HepG2 (cell line): Measurements from ENCODE around the gene TRNP1.

Experiments used
- CEBPG ChIP-seq: IDR thresholded peaks from 2 replicates; pipeline ENCODE4 v1.6.1; 2016
- GATAD1 ChIP-seq: IDR thresholded peaks from 2 replicates; pipeline ENCODE4 v1.6.1; 2016; ENCODE audit warnings: missing genetic modification reagents, missing compliant biosample characterization
- HCFC1 ChIP-seq: fragments of 150-350 bp; IDR thresholded peaks from 2 replicates; pipeline ENCODE4 v1.6.1; 2014; ENCODE audit warnings: low read depth, low read length
- HNRNPH1 ChIP-seq: fragments of 200-400 bp; formaldehyde crosslinking; optimal IDR thresholded peaks from 2 replicates; pipeline ENCODE3; 2017; ENCODE audit warnings: mild to moderate bottlenecking, low read depth, low read length
- JUNB ChIP-seq: sonication (generic); formaldehyde crosslinking; IDR thresholded peaks from 2 replicates; pipeline ENCODE4 v1.8.0; 2022; ENCODE audit warnings: missing genetic modification reagents, mild to moderate bottlenecking, borderline replicate concordance
- MAX ChIP-seq: IDR thresholded peaks from 2 replicates; pipeline ENCODE4 v1.6.1; 2012; ENCODE audit warnings: inconsistent platforms
- MAZ ChIP-seq, 2 experiments: sonication (generic) in 1 of 2; formaldehyde crosslinking in 1 of 2; IDR thresholded peaks; 2 replicates each; pipeline versions ENCODE4 v1.5.0 to v1.6.1; 2012 to 2020; ENCODE audit warnings: low read depth in 2 of 2, mild to moderate bottlenecking in 2 of 2, borderline replicate concordance in 1 of 2, improper control_type of control experiment in 1 of 2, low read length in 1 of 2, missing genetic modification reagents in 1 of 2, moderate library complexity in 1 of 2
- PRDM10 ChIP-seq: sonication (generic); formaldehyde crosslinking; IDR thresholded peaks from 2 replicates; pipeline ENCODE4 v1.4.0; 2020; ENCODE audit warnings: low read depth, missing genetic modification reagents
- SMAD9 ChIP-seq: sonication (generic); formaldehyde crosslinking; IDR thresholded peaks from 2 replicates; pipeline ENCODE4 v1.5.1; 2020; ENCODE audit warnings: mild to moderate bottlenecking, missing genetic modification reagents
- SRF ChIP-seq: IDR thresholded peaks from 2 replicates; pipeline ENCODE4 v1.6.1; 2011; ENCODE audit warnings: mild to moderate bottlenecking, low read depth, low read length, moderate library complexity
- XRCC5 ChIP-seq: fragments of 200-400 bp; formaldehyde crosslinking; optimal IDR thresholded peaks from 2 replicates; pipeline ENCODE3; 2017; ENCODE audit warnings: mild to moderate bottlenecking, low read length
- ZNF18 ChIP-seq: sonication (generic); formaldehyde crosslinking; IDR thresholded peaks from 2 replicates; pipeline ENCODE4 v1.8.0; 2022; ENCODE audit warnings: mild to moderate bottlenecking, missing genetic modification reagents; ENCODE audit not compliant: insufficient replicate concordance
- TF ChIP-seq, protein P1 (sequence below): sonication (generic); formaldehyde crosslinking; IDR thresholded peaks from 2 replicates; pipeline ENCODE4 v1.5.0; 2020; ENCODE audit warnings: mild to moderate bottlenecking, missing genetic modification reagents, moderate library complexity

GRCh38 chr1:27005648-27006496 is 12.4 kb downstream of the TRNP1 start:
- TF ChIP-seq GATAD1 (CRISPR knock-in tag) (no peak), HNRNPH1 (no peak), SMAD9 (CRISPR knock-in tag) (no peak), ZNF18 (CRISPR knock-in tag) (no peak), JUNB (CRISPR knock-in tag) (no peak), SRF (no peak), CEBPG (peak; percentile 25; the same call in 1 of the 2 replicates), MAX (no peak), XRCC5 (no peak), HCFC1 (no peak), MAZ (IDR thresholded peaks at IDR 0.05; ENCODE audit: borderline replicate concordance, low read depth, low read length) (no peak), MAZ (CRISPR knock-in tag; IDR thresholded peaks at IDR 0.05; ENCODE audit: low read depth) (no peak), PRDM10 (no peak)
- TF ChIP-seq, protein P1, sequence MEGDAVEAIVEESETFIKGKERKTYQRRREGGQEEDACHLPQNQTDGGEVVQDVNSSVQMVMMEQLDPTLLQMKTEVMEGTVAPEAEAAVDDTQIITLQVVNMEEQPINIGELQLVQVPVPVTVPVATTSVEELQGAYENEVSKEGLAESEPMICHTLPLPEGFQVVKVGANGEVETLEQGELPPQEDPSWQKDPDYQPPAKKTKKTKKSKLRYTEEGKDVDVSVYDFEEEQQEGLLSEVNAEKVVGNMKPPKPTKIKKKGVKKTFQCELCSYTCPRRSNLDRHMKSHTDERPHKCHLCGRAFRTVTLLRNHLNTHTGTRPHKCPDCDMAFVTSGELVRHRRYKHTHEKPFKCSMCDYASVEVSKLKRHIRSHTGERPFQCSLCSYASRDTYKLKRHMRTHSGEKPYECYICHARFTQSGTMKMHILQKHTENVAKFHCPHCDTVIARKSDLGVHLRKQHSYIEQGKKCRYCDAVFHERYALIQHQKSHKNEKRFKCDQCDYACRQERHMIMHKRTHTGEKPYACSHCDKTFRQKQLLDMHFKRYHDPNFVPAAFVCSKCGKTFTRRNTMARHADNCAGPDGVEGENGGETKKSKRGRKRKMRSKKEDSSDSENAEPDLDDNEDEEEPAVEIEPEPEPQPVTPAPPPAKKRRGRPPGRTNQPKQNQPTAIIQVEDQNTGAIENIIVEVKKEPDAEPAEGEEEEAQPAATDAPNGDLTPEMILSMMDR = no peak
